GM19099 (cell line): ENCODE results near the gene TAX1BP3.

Experiments
- POLR2A ChIP-seq: IDR thresholded peaks from 3 replicates; pipeline ENCODE4 v1.6.1; 2011; ENCODE audit warnings: low read depth; ENCODE audit not compliant: insufficient read length; ENCODE audit errors: extremely low read depth

The TAX1BP3 gene

DNA sequence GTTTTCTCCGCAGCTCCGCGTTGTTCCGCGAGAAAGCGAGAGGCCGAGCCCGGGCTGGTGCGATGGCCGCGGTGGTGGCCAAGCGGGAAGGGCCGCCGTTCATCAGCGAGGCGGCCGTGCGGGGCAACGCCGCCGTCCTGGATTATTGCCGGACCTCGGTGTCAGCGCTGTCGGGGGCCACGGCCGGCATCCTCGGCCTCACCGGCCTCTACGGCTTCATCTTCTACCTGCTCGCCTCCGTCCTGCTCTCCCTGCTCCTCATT is 638 bp upstream of the TAX1BP3 start:
- TF ChIP-seq POLR2A = no peak

DNA sequence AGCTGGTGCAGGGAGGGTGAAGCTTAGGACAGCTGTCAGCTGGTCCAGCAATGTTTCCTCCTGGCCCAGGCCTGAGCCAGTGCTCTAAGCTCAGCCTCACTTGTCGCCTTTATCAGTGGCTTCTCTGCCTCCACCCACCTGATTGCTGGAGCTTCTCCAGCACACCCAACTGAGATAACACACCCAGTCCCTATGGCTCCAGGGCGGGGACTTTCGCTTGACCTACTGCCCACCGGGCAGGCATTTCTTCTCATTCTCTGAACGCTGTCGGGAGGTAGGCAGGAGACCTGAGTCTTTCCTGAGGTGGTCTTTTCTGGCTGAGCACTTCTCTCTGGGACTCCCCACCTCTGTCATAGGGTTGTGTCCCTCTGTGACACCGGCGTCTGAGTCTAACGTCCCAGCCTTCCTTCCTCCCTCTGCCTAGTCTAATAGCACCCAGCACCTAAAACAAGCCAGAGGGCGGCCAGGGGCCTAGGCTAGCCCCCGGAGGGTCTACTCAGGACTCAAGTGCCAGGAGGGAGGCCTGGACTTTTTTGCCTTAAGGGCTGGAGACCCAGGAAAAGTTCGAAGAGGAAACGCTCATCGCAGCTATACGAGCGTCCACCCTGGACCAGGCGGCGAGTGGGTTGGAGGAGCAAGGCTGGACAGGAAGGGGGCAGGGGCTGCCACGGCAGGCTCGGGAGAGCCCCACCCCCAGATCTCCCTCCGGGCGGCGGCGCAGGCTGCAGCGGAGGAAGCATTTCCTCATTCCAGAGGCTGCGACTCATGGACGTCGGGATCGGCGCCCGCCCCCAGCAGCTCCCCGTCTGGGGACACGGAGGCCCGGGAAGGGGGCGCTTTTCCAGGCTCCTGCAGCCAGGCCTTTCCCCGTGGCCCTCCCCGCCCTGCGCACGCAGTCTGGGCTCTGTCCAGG is 756 bp downstream of the TAX1BP3 start:
- TF ChIP-seq POLR2A = no peak

DNA sequence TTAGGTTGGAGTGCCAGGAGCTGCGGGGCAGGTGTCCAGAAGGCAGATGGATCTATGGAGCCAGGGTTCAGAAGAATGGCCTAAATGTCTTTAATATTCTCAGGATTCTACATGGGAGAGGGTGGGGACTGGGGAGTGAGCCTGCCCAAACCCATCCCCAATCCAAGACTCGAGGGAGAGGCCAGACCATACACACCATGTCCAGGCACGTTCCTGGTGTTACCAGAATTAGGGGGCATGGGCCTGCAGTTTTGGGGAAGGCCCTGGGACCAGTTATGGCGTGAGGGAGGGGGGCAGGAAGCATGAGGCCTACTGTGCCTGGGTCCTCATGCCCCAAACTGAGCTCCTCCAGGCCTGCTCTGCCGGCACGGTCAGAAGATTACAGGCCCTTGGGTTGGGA is 1.9 kb downstream of the TAX1BP3 start:
- no peak for TF ChIP-seq POLR2A

DNA sequence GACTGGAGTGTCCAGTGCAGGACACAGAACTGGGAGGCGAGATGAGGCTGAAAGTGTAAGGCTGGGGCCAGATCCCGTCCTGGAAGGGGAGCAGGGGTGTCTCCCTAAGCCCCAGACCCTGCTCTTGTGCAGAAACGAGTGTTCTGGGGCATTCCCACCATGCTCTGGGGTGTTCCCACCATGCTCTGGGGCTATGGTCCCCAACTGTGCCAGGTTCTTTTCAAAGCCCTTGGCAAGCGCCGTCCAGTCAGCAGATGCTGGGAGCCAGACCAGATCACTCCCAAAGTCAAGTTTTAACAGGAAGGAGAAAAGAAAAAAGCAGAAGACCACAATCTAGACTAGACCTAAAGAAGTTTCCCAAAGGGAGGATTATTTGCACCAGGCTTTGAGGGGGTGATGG is 2.5 kb downstream of the TAX1BP3 start:
- TF ChIP-seq POLR2A = no peak

DNA sequence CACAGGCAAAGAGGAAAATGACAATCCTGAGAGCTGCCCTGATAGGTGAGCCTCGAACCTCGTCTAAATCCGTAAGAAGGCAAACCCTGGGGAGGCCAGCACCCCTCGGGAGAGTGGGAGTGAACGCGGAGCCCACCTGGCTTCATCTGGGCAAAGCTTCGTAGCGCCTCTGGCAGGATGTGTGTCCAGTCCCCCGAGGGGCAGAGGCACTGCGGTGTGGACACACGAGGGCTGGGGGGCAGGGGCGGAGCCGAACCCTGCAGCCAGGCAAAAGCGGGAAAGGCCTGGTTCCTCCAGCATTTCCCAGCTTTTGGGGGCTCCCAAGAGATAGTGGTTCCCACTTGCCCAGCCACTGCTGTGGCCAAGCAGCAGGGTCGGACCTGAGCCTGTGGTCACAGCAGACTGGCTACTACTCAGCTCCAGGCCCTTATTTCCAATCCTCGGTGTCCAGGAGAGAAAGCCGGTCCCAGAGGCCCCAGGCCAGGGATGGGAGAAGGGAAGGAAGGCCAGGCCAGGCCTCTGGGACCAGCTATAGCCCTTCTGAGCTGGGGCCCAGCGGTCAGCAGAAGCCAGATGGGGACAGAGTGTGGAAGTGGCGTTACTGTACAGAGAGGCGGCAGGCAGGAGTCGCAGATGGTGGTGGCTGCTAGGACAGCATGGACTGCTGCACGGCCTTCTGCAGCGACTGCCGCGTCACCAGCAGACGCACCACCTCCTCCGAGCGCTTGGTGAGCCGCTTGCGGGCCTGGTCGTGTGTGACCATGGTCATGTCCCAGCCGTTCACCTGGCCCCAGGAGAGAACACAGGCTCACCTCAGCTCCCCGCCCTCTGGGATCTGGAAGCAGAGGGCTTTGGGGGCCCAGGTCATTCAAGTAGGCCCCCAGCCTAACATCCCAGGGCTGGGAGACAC is 5.0 kb downstream of the TAX1BP3 start:
- no peak for TF ChIP-seq POLR2A

DNA sequence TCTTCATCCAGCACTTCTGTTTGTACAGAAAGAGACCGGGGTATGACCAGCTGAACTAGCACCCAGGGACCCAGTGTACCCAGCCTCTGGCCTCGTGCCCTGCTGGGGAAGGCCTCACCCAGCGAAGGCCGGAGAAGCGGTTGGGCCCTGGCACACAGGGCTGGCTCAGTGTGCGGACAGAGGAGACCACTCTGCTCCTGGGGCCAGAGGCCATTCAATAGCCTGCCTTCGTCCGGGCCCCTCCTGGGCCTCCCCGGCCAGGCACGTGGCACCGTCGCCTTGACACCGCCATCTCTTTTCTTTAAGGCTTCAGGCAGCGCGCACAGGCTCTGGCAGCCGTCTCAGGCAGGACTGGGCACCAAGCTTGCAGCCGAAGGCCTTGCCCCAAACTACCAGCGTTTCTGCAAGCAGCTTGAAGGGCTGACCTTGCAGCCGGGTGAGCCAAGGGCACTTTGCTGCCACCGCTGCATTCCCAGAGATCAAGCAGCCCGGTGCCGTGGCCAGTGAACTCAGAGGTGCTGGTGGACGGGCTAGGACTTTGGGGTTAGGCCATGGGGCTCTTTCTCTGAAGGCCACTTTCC is 8.0 kb downstream of the TAX1BP3 start:
- no peak for TF ChIP-seq POLR2A

DNA sequence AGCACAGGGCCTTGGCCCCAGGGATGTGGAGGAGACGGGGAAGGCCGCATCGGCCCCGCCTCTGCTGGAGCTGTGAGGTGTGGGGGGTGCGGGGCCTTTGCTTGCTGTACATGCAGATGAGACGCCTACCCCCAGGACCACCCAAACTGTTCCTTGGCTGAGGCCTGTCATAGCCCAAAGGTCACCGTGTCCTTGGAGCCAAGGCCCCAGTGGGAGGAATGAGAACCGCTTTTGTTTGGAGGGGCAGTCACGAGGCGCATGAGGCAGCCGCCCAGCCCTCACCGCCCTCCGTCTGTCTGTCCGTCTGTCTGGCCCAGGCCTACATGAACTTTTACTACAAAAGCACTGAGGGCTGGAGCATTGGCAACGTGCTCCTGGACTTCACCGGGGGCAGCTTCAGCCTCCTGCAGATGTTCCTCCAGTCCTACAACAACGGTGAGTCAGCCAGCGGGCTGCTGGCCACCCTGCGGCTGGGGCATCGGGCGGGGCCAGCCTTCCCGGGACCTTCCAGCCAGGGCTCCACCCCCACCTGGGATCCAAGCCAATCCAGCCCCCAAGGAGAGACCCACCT is 8.8 kb downstream of the TAX1BP3 start:
- no peak for TF ChIP-seq POLR2A

DNA sequence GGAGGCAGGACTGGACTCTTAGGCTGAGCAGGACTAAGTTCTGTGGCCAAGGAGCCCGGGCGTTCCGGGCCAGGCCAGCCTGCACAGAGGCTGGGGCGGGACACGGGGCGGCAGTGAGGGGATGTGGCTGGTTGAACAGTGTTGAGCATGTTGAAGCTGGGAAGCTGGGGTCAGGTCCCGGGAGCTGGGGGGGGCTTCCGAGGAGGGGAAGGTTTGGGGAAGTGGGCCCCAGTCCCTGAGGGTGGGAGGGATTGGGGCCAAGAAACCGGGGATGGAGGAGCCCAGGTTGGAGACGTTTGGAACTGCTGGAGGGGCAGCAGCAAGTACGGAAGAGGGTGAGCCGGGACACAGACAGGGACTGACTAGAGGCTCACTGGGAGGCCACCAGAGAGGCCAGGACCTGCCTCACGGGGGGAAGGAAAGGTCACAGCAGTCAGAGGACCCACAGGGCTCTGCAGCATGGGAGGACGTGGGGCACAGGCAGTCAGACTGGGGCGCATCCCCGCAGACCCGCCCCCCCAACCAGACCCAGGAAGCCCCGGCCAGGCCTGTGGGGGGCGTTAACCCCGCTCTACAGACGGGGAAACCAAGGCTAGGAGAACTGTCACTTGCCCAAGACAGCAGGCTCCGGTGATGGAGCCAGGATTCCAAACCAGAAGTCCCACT is 9.5 kb downstream of the TAX1BP3 start:
- TF ChIP-seq POLR2A = no peak

DNA sequence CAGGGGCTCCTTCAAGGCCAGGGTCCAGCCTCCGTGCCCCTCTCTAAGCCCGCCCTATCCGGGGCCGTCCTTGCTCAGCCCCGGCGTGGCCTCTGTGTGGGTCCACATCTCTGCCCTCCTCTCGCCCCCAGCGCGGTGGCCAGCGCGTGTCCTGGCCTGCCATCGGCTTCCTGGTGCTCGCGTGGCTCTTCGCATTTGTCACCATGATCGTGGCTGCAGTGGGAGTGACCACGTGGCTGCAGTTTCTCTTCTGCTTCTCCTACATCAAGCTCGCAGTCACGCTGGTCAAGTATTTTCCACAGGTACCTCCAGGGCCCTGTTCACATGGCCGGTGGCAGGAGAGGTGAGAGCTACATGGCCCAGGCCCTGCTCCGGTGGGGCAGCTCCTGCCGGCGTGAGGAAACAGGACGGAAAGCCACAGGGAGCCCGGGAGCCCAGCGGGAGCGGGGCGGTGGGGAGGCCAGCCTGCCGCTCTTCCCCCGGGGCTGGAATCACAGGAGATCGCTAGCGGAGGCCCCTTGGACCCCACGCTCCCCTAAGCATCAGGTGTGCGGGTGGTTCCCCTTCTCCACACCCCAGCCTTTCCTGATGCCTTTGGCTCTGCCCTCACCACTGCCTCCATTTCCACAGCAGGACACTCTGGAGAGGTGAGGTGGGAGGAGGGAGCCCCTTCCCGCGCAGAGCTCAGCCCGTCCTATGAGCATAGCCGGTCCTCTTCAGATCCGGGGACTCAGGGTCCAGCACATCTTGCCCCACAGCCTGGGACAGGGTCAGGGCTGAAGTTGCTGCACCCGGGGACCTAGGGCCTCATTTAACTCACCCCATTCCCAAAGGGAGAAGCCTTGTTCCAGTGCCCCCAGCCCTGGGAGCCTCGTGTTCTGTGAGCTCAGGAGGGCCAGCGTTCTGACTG is 10.2 kb downstream of the TAX1BP3 start:
- no peak for TF ChIP-seq POLR2A

DNA sequence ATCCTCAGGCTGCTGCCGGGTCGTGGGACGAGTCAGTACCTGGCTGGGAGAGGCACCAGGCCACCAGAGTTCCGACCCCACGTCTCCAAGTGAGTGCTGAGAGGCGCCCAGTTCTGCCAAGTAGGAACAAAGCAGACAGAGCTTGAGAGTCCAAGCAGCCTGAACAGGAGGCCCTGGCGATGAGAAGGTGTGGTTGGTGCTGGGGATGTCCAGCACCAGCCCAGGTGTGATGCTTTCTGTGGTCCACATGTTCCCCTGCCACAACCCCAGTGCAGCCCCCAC is 10.8 kb downstream of the TAX1BP3 start:
- no peak for TF ChIP-seq POLR2A

DNA sequence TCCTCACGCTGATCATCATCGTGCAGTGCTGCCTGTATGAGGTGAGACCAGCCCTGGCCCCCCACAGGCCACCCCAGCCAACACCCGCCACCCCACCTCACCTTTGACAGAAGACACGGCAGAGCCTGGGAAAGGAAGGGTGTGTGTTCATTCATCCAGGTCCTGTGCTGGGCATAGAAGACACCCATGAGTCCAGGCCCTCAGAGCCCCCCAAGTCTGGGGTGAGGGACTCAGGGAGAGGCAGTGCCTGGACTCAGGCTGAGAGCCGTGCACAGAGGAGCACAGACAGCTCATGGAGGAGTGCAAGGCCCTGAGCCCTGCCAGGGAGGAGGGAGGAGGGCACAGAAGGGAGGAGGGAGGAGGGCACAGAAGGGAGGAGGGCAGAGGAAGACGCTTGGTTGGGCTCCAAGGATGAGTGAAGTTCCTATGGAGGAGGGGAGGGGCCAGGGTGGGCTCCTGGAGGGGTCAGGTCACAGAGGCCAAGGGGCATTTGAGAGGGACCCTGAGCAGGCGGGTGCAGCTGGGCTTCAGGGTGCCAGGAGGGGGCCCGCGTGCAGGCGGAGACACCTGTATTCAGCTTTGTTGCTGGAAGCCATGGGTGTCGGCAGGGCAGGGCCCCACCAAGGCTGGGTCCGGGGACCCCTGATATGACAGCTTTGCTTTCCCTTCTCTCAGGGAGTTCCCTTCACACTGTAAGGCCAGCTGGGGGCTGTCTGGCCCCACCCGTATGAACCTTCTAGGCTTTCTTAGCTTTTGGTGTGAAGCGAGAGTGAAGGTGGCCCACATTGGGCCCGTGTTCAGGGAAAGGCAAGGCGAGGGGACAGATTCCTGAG is 11.4 kb downstream of the TAX1BP3 start:
- no peak for TF ChIP-seq POLR2A

DNA sequence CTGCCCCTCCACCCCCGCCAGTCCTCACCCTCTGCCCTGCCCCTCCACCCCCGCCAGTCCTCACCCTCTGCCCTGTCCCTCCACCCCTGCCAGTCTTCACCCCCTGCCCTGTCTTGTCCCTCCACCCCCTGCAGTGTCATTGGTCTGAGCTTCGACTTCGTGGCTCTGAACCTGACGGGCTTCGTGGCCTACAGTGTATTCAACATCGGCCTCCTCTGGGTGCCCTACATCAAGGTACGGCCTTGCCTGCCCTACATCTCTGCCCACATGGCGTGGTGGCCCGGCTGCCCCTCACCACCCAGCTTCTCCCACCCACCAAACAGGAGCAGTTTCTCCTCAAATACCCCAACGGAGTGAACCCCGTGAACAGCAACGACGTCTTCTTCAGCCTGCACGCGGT is 12.0 kb downstream of the TAX1BP3 start:
- no peak for TF ChIP-seq POLR2A

DNA sequence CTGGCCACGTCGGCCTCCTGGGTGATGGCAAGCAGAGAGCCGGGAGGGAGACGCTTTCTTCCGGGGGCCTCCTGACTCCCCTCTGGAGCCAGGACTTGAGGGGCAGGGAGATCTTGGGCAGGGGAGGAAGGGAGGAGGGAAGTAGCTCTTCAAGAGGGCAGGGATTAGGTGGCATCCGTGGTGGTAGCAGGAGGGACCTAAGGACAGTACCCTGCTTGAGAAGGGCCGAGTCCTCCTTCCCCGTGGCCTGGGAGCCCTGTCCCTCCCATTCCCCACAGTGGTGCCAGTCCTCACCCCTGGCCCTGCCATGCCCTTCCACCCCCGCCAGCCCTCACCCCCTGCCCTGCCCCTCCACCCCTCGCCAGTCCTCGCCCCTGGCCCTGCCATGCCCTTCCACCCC is 12.6 kb downstream of the TAX1BP3 start:
- TF ChIP-seq POLR2A = no peak
